Lung (tissue), 12 donors: ENCODE results near the gene PWWP2B. TPM values are rescaled to one million over a fixed set of nuclear protein-coding genes. Genes with fewer than 3 reads are reported as not detected.

ENCODE experiments used
- ATAC-seq: fragments of 200-7000 bp; cut with Tn5 transposase; one replicate; pipeline ENCODE4 v1.9.1; 2020; ENCODE audit warnings: moderate number of reproducible peaks; ENCODE audit not compliant: insufficient read depth, low FRiP score
- DNase-seq, 3 donors: peaks; one replicate each; pipeline ENCODE4 v3.0.0-alpha.2; 2013 to 2017
- H3K27ac ChIP-seq, 2 donors: one replicate each; pipeline ENCODE4 v1.5.1; 2013; ENCODE audit warnings: mild to moderate bottlenecking in 2 of 2, moderate library complexity in 2 of 2, control low read depth in 1 of 2, inconsistent platforms in 1 of 2, low read depth in 1 of 2, low read length in 1 of 2
- H3K27me3 ChIP-seq, 3 donors: one replicate each; pipeline ENCODE4 v1.5.1; 2013; ENCODE audit warnings: low read length in 2 of 3; ENCODE audit not compliant: control insufficient read depth in 3 of 3, insufficient read depth in 3 of 3
- H3K36me3 ChIP-seq, 4 donors: one replicate each; pipeline ENCODE4 v1.5.1; 2013; ENCODE audit warnings: low read length in 4 of 4, mild to moderate bottlenecking in 1 of 4, moderate library complexity in 1 of 4; ENCODE audit not compliant: control insufficient read depth in 4 of 4, insufficient read depth in 4 of 4
- H3K4me1 ChIP-seq, 5 donors: one replicate each; pipeline ENCODE4 v1.5.1; 2013; ENCODE audit warnings: low read length in 5 of 5, mild to moderate bottlenecking in 2 of 5, moderate library complexity in 1 of 5; ENCODE audit not compliant: control insufficient read depth in 5 of 5, insufficient read depth in 5 of 5
- H3K4me3 ChIP-seq: one replicate; pipeline ENCODE4 v1.5.1; 2013; ENCODE audit warnings: mild to moderate bottlenecking, control low read depth, moderate library complexity
- H3K9ac ChIP-seq, 2 donors: one replicate each; pipeline ENCODE4 v1.5.1; 2013; ENCODE audit warnings: low read length in 2 of 2, control low read depth in 1 of 2; ENCODE audit not compliant: insufficient read depth in 1 of 2
- H3K9me3 ChIP-seq, 4 donors: one replicate each; pipeline ENCODE4 v1.5.1; 2013; ENCODE audit warnings: low read length in 3 of 4, mild to moderate bottlenecking in 1 of 4, moderate library complexity in 1 of 4; ENCODE audit not compliant: control insufficient read depth in 4 of 4, insufficient read depth in 3 of 4
- WGBS, 2 donors: extraction: QIAGEN DNeasy Blood & Tissue Kit; methylation state at CpG; one replicate each; pipeline ENCODE4 v1.1.7; 2013; 5-methylcytosine and 5-hydroxymethylcytosine counted together
- polyA plus RNA-seq, 2 donors: library from polyadenylated mRNA; stranded (reverse); fragments of 200-250 nt; gene quantifications; one replicate each; pipeline ENCODE4 v1.2.1, GENCODE V29; 2013
- total RNA-seq, 2 donors: library from RNA; depleted of rRNA in 1 of 2; stranded (reverse); fragments of >200 nt in 1 of 2; gene quantifications; one replicate each; pipeline ENCODE4 v1.2.1, GENCODE V29; 2014 to 2021
- TF ChIP-seq, protein P1 (sequence below): IDR thresholded peaks from 2 replicates; pipeline ENCODE4 v1.5.1; 2012; ENCODE audit warnings: mild to moderate bottlenecking; ENCODE audit errors: control extremely low read depth, extremely low read depth
- donor health status: control.
- donor health status: control.
- donor health status: Bipolar disorder and iron deficiency.
- donor health status: healthy.
- donor health status: DM: yes; HTN: yes; CAD: no.

Gene PWWP2B
- total and polyA plus RNA-seq, 4 donors, result 20.1 to 33.4 (median 21.1) TPM

DNA sequence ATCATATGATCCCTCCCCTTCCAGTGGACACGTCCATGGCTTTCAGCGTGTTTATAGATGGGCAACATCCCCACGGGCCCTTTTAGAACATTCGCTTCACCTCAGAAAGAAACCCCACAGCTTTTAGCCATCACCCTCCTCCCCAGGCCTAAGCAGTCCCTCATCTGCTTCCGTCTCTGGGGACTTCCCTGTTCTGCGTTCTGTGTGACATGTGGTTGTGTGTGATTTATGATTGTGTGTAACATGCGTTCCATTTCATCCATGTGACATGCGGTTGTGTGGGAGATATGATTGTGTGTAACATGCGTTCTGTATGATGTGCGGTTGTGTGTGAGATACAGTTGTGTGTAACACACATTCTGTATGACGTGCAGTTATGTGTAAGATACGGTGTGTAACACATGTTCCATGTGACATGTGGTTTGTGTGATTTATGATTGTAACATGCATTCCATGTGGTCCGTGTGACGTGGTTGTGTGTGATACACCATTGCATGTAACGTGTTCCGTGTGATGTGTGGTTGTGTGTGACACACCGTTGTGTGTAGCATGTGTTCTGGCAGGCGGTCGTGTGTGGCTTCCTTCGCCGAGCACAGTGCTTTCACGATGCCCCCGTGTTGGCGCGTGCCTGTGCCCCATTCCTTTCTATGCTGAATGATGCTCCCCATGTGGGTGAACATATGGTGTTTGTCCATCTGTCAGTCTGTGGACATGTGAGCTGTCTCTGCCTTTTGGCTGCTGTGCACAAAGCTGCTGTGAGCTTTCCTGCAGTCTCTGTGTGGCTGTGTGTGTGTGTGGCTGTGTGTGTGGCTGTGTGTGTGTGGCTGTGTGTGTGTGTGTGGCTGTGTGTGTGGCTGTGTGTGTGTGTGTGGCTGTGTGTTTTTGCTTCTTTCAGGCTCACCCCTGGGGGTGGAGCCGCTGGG is 26.2 kb downstream of the PWWP2B start:
- DNase-seq (no peak), ATAC-seq (no peak)
- TF ChIP-seq, protein P1, sequence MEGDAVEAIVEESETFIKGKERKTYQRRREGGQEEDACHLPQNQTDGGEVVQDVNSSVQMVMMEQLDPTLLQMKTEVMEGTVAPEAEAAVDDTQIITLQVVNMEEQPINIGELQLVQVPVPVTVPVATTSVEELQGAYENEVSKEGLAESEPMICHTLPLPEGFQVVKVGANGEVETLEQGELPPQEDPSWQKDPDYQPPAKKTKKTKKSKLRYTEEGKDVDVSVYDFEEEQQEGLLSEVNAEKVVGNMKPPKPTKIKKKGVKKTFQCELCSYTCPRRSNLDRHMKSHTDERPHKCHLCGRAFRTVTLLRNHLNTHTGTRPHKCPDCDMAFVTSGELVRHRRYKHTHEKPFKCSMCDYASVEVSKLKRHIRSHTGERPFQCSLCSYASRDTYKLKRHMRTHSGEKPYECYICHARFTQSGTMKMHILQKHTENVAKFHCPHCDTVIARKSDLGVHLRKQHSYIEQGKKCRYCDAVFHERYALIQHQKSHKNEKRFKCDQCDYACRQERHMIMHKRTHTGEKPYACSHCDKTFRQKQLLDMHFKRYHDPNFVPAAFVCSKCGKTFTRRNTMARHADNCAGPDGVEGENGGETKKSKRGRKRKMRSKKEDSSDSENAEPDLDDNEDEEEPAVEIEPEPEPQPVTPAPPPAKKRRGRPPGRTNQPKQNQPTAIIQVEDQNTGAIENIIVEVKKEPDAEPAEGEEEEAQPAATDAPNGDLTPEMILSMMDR, result no peak
- Histone ChIP-seq H3K36me3 (peaks cover 0 to 10% (median 0%) of the 10 kb centered on the region in 4 donors), H3K27ac (peak overlapping the region in 1 of 2 donors; percentile 97), H3K4me3 (no peak overlapping the region), H3K9me3 (peaks cover 0 to 4% (median 0%) of the 10 kb centered on the region in 4 donors), H3K27me3 (peaks cover 0 to 2% (median 0%) of the 10 kb centered on the region in 3 donors), H3K9ac (peak overlapping the region in 1 of 2 donors; percentile 23), H3K4me1 (peaks cover 4 to 46% (median 31%) of the 10 kb centered on the region in 5 donors)
- WGBS, 2 donors, result 53 to 72% methylated on average over 26 of the region's 26 CpGs

DNA sequence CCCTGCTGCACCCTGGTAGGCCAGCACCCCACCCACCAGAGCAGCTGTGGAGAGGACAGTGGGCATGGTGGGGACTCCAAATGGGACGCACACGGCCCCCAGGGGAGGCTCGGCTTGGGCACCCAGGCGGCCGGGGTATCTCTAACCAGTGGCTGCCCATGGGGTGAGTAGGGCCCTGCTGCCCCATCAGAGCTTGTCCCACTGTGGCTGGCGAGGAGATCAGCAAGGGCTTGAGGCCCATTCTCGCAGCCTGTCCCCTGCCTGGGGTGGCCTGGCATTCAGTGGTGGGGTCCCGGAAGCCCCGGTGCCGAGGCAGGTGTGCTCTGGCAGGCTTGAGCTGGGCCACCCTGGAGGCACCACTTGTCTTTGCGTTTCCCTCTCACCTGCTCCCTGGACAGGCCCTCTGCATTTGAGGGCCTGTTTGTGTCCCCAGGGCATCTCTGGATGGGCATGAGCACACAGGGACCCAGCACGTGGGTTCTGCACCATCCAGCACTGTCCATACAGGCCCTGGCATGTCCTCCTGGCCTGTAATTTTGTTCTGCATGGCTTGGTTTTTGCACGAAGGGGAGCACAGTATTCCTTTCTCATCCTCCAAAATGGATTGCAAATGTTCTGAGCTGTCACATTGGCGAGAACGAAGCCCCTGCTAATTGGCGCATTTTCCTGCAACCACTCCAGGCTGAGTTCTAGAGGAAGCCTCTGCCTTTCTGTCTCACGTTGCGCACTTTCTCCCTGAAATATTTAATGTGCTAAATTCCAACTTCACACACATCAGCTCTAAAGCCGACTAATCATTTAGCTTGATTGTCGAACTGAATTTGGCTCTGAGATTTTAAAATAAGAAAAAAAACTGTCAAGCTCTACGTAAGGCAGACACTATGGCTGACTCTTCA is 27.2 kb downstream of the PWWP2B start:
- Histone ChIP-seq H3K9ac (no peak overlapping the region), H3K4me3 (no peak overlapping the region), H3K27me3 (peaks cover 0 to 2% (median 0%) of the 10 kb centered on the region in 3 donors), H3K27ac (no peak overlapping the region), H3K4me1 (peaks cover 4 to 38% (median 21%) of the 10 kb centered on the region in 5 donors), H3K9me3 (peaks cover 0 to 4% (median 0%) of the 10 kb centered on the region in 4 donors), H3K36me3 (peaks cover 0 to 10% (median 0%) of the 10 kb centered on the region in 4 donors)
- DNase-seq, result no peak
- WGBS, 2 donors, result 89 to 91% methylated on average over 21 of the region's 21 CpGs
- TF ChIP-seq, protein P1, result no peak
- no peak for ATAC-seq

DNA sequence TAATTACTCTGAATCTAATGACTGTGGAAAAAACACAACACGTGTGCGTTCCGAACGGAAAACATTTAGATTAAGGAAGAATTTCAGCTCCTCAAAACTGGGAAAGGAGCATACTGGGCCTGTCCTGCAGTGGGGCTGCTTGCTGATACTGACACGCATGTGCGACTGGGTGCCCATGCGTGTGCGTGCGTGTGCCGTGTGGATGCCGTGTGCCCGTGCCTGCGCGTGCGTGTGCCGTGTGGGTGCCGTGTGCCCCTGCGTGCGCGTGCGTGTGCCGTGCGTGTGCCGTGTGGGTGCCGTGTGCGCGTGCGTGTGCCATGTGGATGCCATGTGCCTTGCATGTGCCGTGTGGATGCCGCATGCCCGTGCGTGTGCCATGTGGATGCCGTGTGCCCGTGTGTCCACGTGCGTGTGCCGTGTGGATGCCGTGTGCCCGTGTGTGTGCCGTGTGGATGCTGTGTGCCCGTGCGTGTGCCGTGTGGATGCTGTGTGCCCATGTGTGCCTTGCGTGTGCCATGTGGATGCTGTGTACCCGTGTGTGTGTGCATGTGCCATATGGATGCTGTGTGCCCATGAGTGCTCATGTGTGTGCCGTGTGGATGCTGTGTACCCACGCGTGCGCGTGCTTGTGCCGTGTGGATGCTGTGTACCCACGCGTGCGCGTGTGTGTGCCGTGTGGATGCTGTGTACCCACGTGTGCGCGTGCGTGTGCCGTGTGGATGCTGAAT is 28.2 kb downstream of the PWWP2B start:
- Histone ChIP-seq H3K4me1 (peaks cover 6 to 42% (median 20%) of the 10 kb centered on the region in 5 donors), H3K9ac (no peak overlapping the region)
- 97 to 98% methylated on average over 61 of the region's 61 CpGs for WGBS, 2 donors

More for the DNA sequence above, 28.2 kb downstream of the PWWP2B start:
- Histone ChIP-seq H3K4me3 (no peak overlapping the region), H3K27me3 (peaks cover 0 to 2% (median 0%) of the 10 kb centered on the region in 3 donors), H3K9me3 (peaks cover 0 to 4% (median 0%) of the 10 kb centered on the region in 4 donors), H3K27ac (no peak overlapping the region), H3K36me3 (peaks cover 0 to 10% (median 0%) of the 10 kb centered on the region in 4 donors)
- TF ChIP-seq, protein P1, result no peak
- DNase-seq (no peak), ATAC-seq (no peak)
